Spleen (tissue), 7 donors: ENCODE measurements around the gene USP32.

Experiments
- POLR2A ChIP-seq, 3 donors: fragments of 450-650 bp; IDR thresholded peaks; one replicate each; pipeline ENCODE4 v1.5.1; 2017; ENCODE audit warnings: antibody characterized with exemption in 3 of 3, mild to moderate bottlenecking in 1 of 3
- TF ChIP-seq, protein P1 (sequence below), 11 experiments: fragments of 200-600 bp in 7 of 11; fragments of 450-650 bp in 4 of 11; sonication (generic) in 4 of 11; IDR thresholded peaks in 8 of 11; conservative IDR thresholded peaks in 3 of 11; 1 replicate in 7 of 11; 2 replicates in 4 of 11; pipeline versions ENCODE4 v1.4.0 to v1.8.0; 2016 to 2021; ENCODE audit warnings: antibody characterized with exemption in 11 of 11, inconsistent platforms in 4 of 11, mild to moderate bottlenecking in 1 of 11
- donor health status: DM: no; HTN: no; CAD: no; lungs with moderate emphysema.
- donor health status: DM: no; HTN: no; CAD: no.
- donor health status: DM: no; HTN: no; CAD: no.

DNA sequence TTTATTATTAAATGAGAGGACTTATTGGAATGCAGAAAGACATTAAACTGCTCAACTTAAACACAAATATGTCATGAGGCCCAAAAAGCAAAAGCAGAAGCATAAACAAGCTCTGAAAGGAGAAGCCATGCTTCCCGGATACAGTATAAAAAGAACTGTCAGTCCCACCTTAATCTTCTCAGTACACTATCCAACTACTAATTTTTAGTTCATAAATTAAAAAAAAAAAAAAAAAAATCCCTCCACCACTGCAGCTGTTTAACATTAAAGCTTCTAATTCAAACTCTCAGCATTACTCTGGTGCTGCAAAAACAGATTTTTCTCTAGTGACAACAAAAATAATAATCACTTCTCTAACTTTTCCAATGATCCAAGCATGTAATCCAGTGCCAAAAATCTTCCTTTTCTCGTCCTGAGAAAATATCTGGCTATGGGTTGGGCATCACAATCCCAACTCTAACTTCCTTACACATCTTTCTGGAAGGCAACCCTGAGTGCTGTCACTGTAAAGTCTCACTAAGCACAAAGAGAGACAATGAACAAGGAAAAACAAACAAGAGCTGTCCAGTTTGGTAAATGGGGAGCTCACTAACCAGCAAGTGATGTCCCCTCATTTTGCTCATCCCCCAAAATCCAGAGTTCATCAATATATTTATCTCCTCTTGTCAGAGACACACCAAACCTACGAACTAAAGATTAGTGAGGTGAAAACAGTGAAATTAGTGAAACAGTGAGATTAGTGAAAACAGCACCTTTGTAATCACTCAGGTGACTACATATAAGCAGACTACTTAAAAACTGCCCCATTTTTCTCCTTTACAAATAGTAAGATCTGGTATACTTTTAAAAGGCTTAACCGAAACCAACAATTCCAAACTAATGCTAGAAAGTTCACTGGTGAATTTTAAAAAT is 5.5 kb downstream of the USP32 start:
- TF ChIP-seq, protein P1, sequence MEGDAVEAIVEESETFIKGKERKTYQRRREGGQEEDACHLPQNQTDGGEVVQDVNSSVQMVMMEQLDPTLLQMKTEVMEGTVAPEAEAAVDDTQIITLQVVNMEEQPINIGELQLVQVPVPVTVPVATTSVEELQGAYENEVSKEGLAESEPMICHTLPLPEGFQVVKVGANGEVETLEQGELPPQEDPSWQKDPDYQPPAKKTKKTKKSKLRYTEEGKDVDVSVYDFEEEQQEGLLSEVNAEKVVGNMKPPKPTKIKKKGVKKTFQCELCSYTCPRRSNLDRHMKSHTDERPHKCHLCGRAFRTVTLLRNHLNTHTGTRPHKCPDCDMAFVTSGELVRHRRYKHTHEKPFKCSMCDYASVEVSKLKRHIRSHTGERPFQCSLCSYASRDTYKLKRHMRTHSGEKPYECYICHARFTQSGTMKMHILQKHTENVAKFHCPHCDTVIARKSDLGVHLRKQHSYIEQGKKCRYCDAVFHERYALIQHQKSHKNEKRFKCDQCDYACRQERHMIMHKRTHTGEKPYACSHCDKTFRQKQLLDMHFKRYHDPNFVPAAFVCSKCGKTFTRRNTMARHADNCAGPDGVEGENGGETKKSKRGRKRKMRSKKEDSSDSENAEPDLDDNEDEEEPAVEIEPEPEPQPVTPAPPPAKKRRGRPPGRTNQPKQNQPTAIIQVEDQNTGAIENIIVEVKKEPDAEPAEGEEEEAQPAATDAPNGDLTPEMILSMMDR (IDR thresholded peaks at IDR 0.05 in 8 of 11, conservative IDR thresholded peaks at IDR 0.05 in 3 of 11) = no peak
- TF ChIP-seq POLR2A (IDR thresholded peaks at IDR 0.05) = no peak
